SK-N-SH treated with all-trans-retinoic acid at 6 μM for 48 hours (cell line): ENCODE measurements around the gene KCNK5.

Experiments used
- ATAC-seq: fragments of 200-7000 bp; cut with Tn5 transposase; 3 replicates; pipeline ENCODE4 v1.9.1; 2020; ENCODE audit warnings: mild to moderate bottlenecking, moderate library complexity
- ARNTL ChIP-seq: fragments of 450-650 bp; formaldehyde crosslinking; IDR thresholded peaks from 2 replicates; pipeline ENCODE4 v1.5.0; 2020; ENCODE audit warnings: low read depth, mild to moderate bottlenecking, moderate library complexity, borderline replicate concordance
- BACH2 ChIP-seq: fragments of 250-450 bp; sonication (Bioruptor Pico); IDR thresholded peaks from 2 replicates; pipeline ENCODE4 v1.9.0; 2021; ENCODE audit warnings: mild to moderate bottlenecking, borderline replicate concordance
- CSDC2 ChIP-seq: fragments of 250-450 bp; sonication (Bioruptor Pico); IDR thresholded peaks from 2 replicates; pipeline ENCODE4 v1.5.0; 2020; ENCODE audit warnings: mild to moderate bottlenecking, moderate library complexity
- ESRRG ChIP-seq: fragments of 250-450 bp; sonication (Bioruptor Pico); IDR thresholded peaks from 2 replicates; pipeline ENCODE4 v1.6.1; 2021; ENCODE audit warnings: mild to moderate bottlenecking
- GLIS3 ChIP-seq: fragments of 250-450 bp; sonication (Bioruptor Pico); IDR thresholded peaks from 2 replicates; pipeline ENCODE4 v1.5.0; 2020; ENCODE audit warnings: mild to moderate bottlenecking, moderate library complexity
- ISL1 ChIP-seq: fragments of 250-450 bp; sonication (Bioruptor Pico); IDR thresholded peaks from 2 replicates; pipeline ENCODE4 v2.1.2; 2022; ENCODE audit warnings: mild to moderate bottlenecking, moderate library complexity
- OSR1 ChIP-seq: fragments of 250-450 bp; sonication (Bioruptor Pico); IDR thresholded peaks from 2 replicates; pipeline ENCODE4 v1.8.0; 2022; ENCODE audit warnings: moderate library complexity, mild to moderate bottlenecking, inconsistent platforms
- PATZ1 ChIP-seq: fragments of 250-450 bp; sonication (Bioruptor Pico); IDR thresholded peaks from 2 replicates; pipeline ENCODE4 v1.8.0; 2020; ENCODE audit warnings: mild to moderate bottlenecking, moderate library complexity, borderline replicate concordance
- POU6F1 ChIP-seq: fragments of 250-450 bp; sonication (Bioruptor Pico); IDR thresholded peaks from 2 replicates; pipeline ENCODE4 v1.8.0; 2021; ENCODE audit warnings: low read depth, mild to moderate bottlenecking, moderate library complexity, borderline replicate concordance
- PPARA ChIP-seq: fragments of 250-450 bp; sonication (Bioruptor Pico); IDR thresholded peaks from 2 replicates; pipeline ENCODE4 v1.5.0; 2020; ENCODE audit warnings: mild to moderate bottlenecking, borderline replicate concordance
- RARB ChIP-seq: fragments of 250-450 bp; sonication (Bioruptor Pico); IDR thresholded peaks from 2 replicates; pipeline ENCODE4 v1.8.0; 2021; ENCODE audit warnings: mild to moderate bottlenecking, moderate library complexity
- SNAI2 ChIP-seq: fragments of 250-450 bp; sonication (Bioruptor Pico); IDR thresholded peaks from 2 replicates; pipeline ENCODE4 v1.5.0; 2020; ENCODE audit warnings: mild to moderate bottlenecking, moderate library complexity
- TCF4 ChIP-seq: fragments of 250-450 bp; sonication (Bioruptor Pico); IDR thresholded peaks from 2 replicates; pipeline ENCODE4 v1.8.0; 2021; ENCODE audit warnings: mild to moderate bottlenecking, moderate library complexity, borderline replicate concordance
- TOX ChIP-seq: fragments of 250-450 bp; sonication (Bioruptor Pico); IDR thresholded peaks from 2 replicates; pipeline ENCODE4 v1.8.0; 2021; ENCODE audit warnings: mild to moderate bottlenecking, moderate library complexity, borderline replicate concordance
- TSHZ2 ChIP-seq: fragments of 250-450 bp; sonication (Bioruptor Pico); IDR thresholded peaks from 2 replicates; pipeline ENCODE4 v1.5.0; 2020; ENCODE audit warnings: mild to moderate bottlenecking, moderate library complexity
- ZFP3 ChIP-seq: fragments of 250-450 bp; sonication (Bioruptor Pico); IDR thresholded peaks from 2 replicates; pipeline ENCODE4 v1.5.0; 2020; ENCODE audit warnings: mild to moderate bottlenecking, moderate library complexity
- ZFP30 ChIP-seq: fragments of 450-650 bp; formaldehyde crosslinking; IDR thresholded peaks from 2 replicates; pipeline ENCODE4 v1.5.0; 2022; ENCODE audit warnings: mild to moderate bottlenecking, moderate library complexity
- ZNF565 ChIP-seq: fragments of 450-650 bp; formaldehyde crosslinking; conservative IDR thresholded peaks from 2 replicates; pipeline ENCODE4 v1.5.0; 2020; ENCODE audit warnings: low read depth, mild to moderate bottlenecking, moderate library complexity
- ZNF70 ChIP-seq: fragments of 450-650 bp; formaldehyde crosslinking; IDR thresholded peaks from 2 replicates; pipeline ENCODE4 v1.5.0; 2020; ENCODE audit warnings: mild to moderate bottlenecking, moderate library complexity
- TF ChIP-seq, protein P1 (sequence below): fragments of 250-450 bp; sonication (Bioruptor Pico); IDR thresholded peaks from 2 replicates; pipeline ENCODE4 v1.5.1; 2020; ENCODE audit warnings: low read depth, mild to moderate bottlenecking, moderate library complexity

KCNK5 gene

DNA sequence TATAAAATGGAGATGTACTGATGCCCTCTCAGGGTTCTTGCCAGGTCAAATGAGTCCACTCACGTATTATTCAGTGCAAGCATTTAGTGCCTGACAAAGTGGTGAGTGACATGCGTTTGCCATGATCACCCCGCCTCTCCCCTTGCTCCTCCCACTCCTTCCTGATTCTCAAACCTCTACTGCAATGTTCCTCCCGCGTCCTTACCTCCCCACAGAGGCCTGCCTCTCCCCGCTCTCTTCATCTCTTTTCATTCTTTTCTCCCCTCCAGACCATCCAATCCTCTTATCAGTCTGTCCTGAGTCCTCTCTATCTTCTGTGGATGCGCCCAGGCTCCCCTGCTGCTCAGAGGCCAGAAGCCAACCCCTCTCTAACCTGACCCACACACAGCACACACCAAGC is 40.7 kb downstream of the KCNK5 start (continued):
- TF ChIP-seq, protein P1, sequence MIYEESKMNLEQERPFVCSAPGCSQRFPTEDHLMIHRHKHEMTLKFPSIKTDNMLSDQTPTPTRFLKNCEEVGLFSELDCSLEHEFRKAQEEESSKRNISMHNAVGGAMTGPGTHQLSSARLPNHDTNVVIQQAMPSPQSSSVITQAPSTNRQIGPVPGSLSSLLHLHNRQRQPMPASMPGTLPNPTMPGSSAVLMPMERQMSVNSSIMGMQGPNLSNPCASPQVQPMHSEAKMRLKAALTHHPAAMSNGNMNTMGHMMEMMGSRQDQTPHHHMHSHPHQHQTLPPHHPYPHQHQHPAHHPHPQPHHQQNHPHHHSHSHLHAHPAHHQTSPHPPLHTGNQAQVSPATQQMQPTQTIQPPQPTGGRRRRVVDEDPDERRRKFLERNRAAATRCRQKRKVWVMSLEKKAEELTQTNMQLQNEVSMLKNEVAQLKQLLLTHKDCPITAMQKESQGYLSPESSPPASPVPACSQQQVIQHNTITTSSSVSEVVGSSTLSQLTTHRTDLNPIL (CRISPR knock-in tag): no peak
- no peak for TF ChIP-seq TOX (CRISPR knock-in tag)
- no peak for TF ChIP-seq POU6F1 (CRISPR knock-in tag)

DNA sequence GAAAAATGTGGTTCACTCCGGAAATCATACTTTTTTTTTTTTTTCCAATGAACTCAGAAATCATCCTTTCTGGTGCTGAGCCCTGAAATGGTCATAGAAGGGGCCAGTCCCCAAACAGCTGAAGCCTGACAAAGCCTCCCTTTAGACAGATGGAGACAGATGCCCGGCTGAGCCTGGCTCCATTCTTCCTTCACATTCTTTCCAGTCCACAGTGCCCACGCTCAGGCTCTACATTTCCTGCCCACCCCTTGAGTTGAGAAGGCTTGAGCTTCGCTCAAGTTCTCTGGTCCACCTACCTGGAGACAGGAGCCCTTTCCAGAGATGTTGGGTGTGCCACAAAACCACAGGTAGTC is 41.2 kb downstream of the KCNK5 start:
- ATAC-seq: no peak
- TF ChIP-seq CSDC2 (CRISPR knock-in tag) (no peak), ZFP3 (CRISPR knock-in tag) (no peak), PPARA (CRISPR knock-in tag) (no peak), OSR1 (no peak), ZNF565 (CRISPR knock-in tag) (no peak)
- TF ChIP-seq, all 23 proteins: peak for 0

- ATAC-seq: no peak
- TF ChIP-seq BACH2 (CRISPR knock-in tag) (no peak), PATZ1 (CRISPR knock-in tag) (no peak), ISL1 (no peak), POU6F1 (CRISPR knock-in tag) (no peak), TOX (CRISPR knock-in tag) (no peak)
- TF ChIP-seq, protein P1 (CRISPR knock-in tag): no peak
Measured at GRCh38 chr6:39184906-39185580, 44.2 kb downstream of the KCNK5 start.

- ATAC-seq: no peak
- TF ChIP-seq ZNF70: no peak
- no peak for TF ChIP-seq ZNF565 (CRISPR knock-in tag)
- no peak for TF ChIP-seq GLIS3
- TF ChIP-seq PPARA (CRISPR knock-in tag): no peak
- TF ChIP-seq SNAI2: no peak
- no peak for TF ChIP-seq ESRRG (CRISPR knock-in tag)
- no peak for TF ChIP-seq ARNTL (CRISPR knock-in tag)
- no peak for TF ChIP-seq PATZ1 (CRISPR knock-in tag)
- TF ChIP-seq, protein P1 (CRISPR knock-in tag): no peak
- TF ChIP-seq RARB (CRISPR knock-in tag): no peak
- no peak for TF ChIP-seq ZFP3 (CRISPR knock-in tag)
- no peak for TF ChIP-seq TCF4 (CRISPR knock-in tag)
- TF ChIP-seq TOX (CRISPR knock-in tag): no peak
- TF ChIP-seq TSHZ2 (CRISPR knock-in tag): no peak
- TF ChIP-seq ZFP30 (CRISPR knock-in tag): no peak
Measured at GRCh38 chr6:39182604-39183003, 46.7 kb downstream of the KCNK5 start.
